IMR-90 (cell line): ENCODE data around the gene EEPD1. TPM values are rescaled to one million over a fixed set of nuclear protein-coding genes. Genes with fewer than 3 reads are reported as not detected.

Experiments
- ATAC-seq: fragments of 200-7000 bp; cut with Tn5 transposase; 2 replicates; pipeline ENCODE4 v1.9.1; 2020; ENCODE audit warnings: low read depth, mild to moderate bottlenecking, moderate library complexity
- BruUV-seq: library from RNA; stranded (reverse); fragments of 400-500 nt; replicated peaks from 2 replicates; lab custom pipeline; 2021; lab: Mats Ljungman, UMichigan
- CTCF ChIA-PET: fragments of 300-600 bp; formaldehyde crosslinking; extraction: SDS; loops from one replicate; lab custom pipeline; 2021; ENCODE audit warnings: antibody characterized with exemption; lab: Yijun Ruan, JAX
- POLR2A ChIA-PET: fragments of 300-600 bp; sonication (Branson Sonifier 250); formaldehyde crosslinking; loops from one replicate; lab custom pipeline; 2022; ENCODE audit warnings: antibody characterized with exemption; ENCODE audit not compliant: unreplicated experiment; lab: Charles Lee
- DNase-seq: peaks from one replicate; pipeline ENCODE4 v3.0.0; 2013
- H2AFZ ChIP-seq: replicated peaks from 2 replicates; pipeline ENCODE3; 2013; ENCODE audit warnings: low read length, mild to moderate bottlenecking; ENCODE audit not compliant: poor library complexity
- H2AK5ac ChIP-seq: 2 replicates; pipeline ENCODE4 v1.6.1; 2013; ENCODE audit warnings: low read depth, low read length, inconsistent platforms
- H2AK9ac ChIP-seq: replicated peaks from 2 replicates; pipeline ENCODE3; 2013; ENCODE audit warnings: mild to moderate bottlenecking, low read depth, low read length, moderate library complexity; ENCODE audit not compliant: poor library complexity
- H2BK120ac ChIP-seq: 2 replicates; pipeline ENCODE4 v1.6.1; 2013; ENCODE audit warnings: low read depth, low read length, inconsistent platforms
- H2BK15ac ChIP-seq: 3 replicates; pipeline ENCODE4 v1.6.1; 2013; ENCODE audit warnings: low read depth, low read length, inconsistent platforms
- H2BK20ac ChIP-seq: 2 replicates; pipeline ENCODE4 v1.6.1; 2013; ENCODE audit warnings: low read depth, mild to moderate bottlenecking, inconsistent platforms, low read length, moderate library complexity
- H2BK5ac ChIP-seq: 2 replicates; pipeline ENCODE4 v1.6.1; 2013; ENCODE audit warnings: mild to moderate bottlenecking, low read depth, low read length, inconsistent platforms; ENCODE audit not compliant: poor library complexity, severe bottlenecking
- H3K14ac ChIP-seq: replicated peaks from 2 replicates; pipeline ENCODE4 v1.6.1; 2013; ENCODE audit warnings: low read depth, low read length, inconsistent platforms
- H3K18ac ChIP-seq: 2 replicates; pipeline ENCODE4 v1.6.1; 2013; ENCODE audit warnings: low read depth, low read length, control low read depth
- H3K23ac ChIP-seq: 2 replicates; pipeline ENCODE4 v1.6.1; 2013; ENCODE audit warnings: low read depth, low read length, inconsistent platforms
- H3K27ac ChIP-seq: 2 replicates; pipeline ENCODE4 v1.5.1; 2013; ENCODE audit warnings: mild to moderate bottlenecking, control low read depth, low read length; ENCODE audit not compliant: insufficient read depth
- H3K27me3 ChIP-seq: 2 replicates; pipeline ENCODE4 v1.6.1; 2013; ENCODE audit warnings: low read length; ENCODE audit not compliant: control insufficient read depth, insufficient read depth
- H3K36me3 ChIP-seq: 2 replicates; pipeline ENCODE4 v1.6.1; 2013; ENCODE audit warnings: low read length, mixed read lengths; ENCODE audit not compliant: control insufficient read depth, insufficient read depth
- H3K4ac ChIP-seq: 2 replicates; pipeline ENCODE4 v1.6.1; 2013; ENCODE audit warnings: low read depth, low read length, inconsistent platforms
- H3K4me1 ChIP-seq: 2 replicates; pipeline ENCODE4 v1.6.1; 2013; ENCODE audit warnings: low read length, mixed read lengths; ENCODE audit not compliant: control insufficient read depth, insufficient read depth
- H3K4me2 ChIP-seq: 2 replicates; pipeline ENCODE4 v1.6.1; 2013; ENCODE audit warnings: low read depth, mild to moderate bottlenecking, control low read depth, low read length, moderate library complexity
- H3K4me3 ChIP-seq: 2 replicates; pipeline ENCODE4 v1.5.1; 2013; ENCODE audit warnings: low read depth, mild to moderate bottlenecking, control low read depth, low read length, moderate library complexity; ENCODE audit not compliant: insufficient read depth
- H3K56ac ChIP-seq: 2 replicates; pipeline ENCODE4 v1.6.1; 2013; ENCODE audit warnings: low read length, inconsistent platforms; ENCODE audit not compliant: insufficient read depth; ENCODE audit errors: extremely low read depth
- H3K79me1 ChIP-seq, 2 experiments: 2 replicates each; pipeline ENCODE4 v1.6.1; 2013; ENCODE audit warnings: low read length in 2 of 2, inconsistent platforms in 1 of 2, low read depth in 1 of 2
- H3K9ac ChIP-seq: 2 replicates; pipeline ENCODE4 v1.6.1; 2013; ENCODE audit warnings: low read depth, low read length, control low read depth
- H3K9me1 ChIP-seq: 2 replicates; pipeline ENCODE4 v1.6.1; 2013; ENCODE audit warnings: low read length, inconsistent platforms; ENCODE audit not compliant: insufficient read depth
- H3K9me3 ChIP-seq: 2 replicates; pipeline ENCODE4 v1.6.1; 2013; ENCODE audit warnings: low read length; ENCODE audit not compliant: control insufficient read depth, insufficient read depth
- H4K20me1 ChIP-seq: 2 replicates; pipeline ENCODE4 v1.6.1; 2013; ENCODE audit warnings: low read length, inconsistent platforms; ENCODE audit not compliant: insufficient read depth
- H4K5ac ChIP-seq: 2 replicates; pipeline ENCODE4 v1.6.1; 2013; ENCODE audit warnings: mild to moderate bottlenecking, low read depth, low read length, control low read depth
- H4K8ac ChIP-seq, 2 experiments: 2 replicates each; pipeline ENCODE4 v1.6.1; 2013; ENCODE audit warnings: low read depth in 2 of 2, low read length in 2 of 2, control low read depth in 1 of 2, inconsistent platforms in 1 of 2
- H4K91ac ChIP-seq: 2 replicates; pipeline ENCODE4 v1.6.1; 2013; ENCODE audit warnings: low read depth, low read length, inconsistent platforms; ENCODE audit not compliant: insufficient read depth
- BHLHE40 ChIP-seq: fragments of 150-350 bp; IDR thresholded peaks from 2 replicates; pipeline ENCODE4 v1.6.1; 2016; ENCODE audit warnings: mild to moderate bottlenecking, low read depth, low read length
- CEBPB ChIP-seq: IDR thresholded peaks from 2 replicates; pipeline ENCODE4 v1.6.1; 2012; ENCODE audit warnings: low read depth, low read length, improper control_type of control experiment
- CHD1 ChIP-seq: IDR thresholded peaks from 2 replicates; pipeline ENCODE4 v1.6.1; 2012; ENCODE audit warnings: low read depth, low read length, improper control_type of control experiment
- ELK1 ChIP-seq: fragments of 150-350 bp; IDR thresholded peaks from 2 replicates; pipeline ENCODE4 v1.6.1; 2016; ENCODE audit warnings: low read depth, mild to moderate bottlenecking, low read length, moderate library complexity, borderline replicate concordance
- FOS ChIP-seq: fragments of 150-350 bp; IDR thresholded peaks from 2 replicates; pipeline ENCODE4 v1.6.1; 2016; ENCODE audit warnings: low read depth, low read length
- MAFK ChIP-seq: IDR thresholded peaks from 2 replicates; pipeline ENCODE4 v1.6.1; 2012; ENCODE audit warnings: low read depth, low read length, improper control_type of control experiment
- MAZ ChIP-seq: IDR thresholded peaks from 2 replicates; pipeline ENCODE4 v1.6.1; 2012; ENCODE audit warnings: low read depth, mild to moderate bottlenecking, low read length, improper control_type of control experiment, moderate library complexity, borderline replicate concordance
- NFE2L2 ChIP-seq: fragments of 150-350 bp; IDR thresholded peaks from 2 replicates; pipeline ENCODE4 v1.6.1; 2016; ENCODE audit warnings: low read depth, mild to moderate bottlenecking, low read length
- POLR2A ChIP-seq: IDR thresholded peaks from 2 replicates; pipeline ENCODE4 v1.6.1; 2012; ENCODE audit warnings: mild to moderate bottlenecking, low read depth, low read length
- RAD21 ChIP-seq: IDR thresholded peaks from 2 replicates; pipeline ENCODE4 v1.6.1; 2012; ENCODE audit warnings: low read length, improper control_type of control experiment
- RFX5 ChIP-seq: IDR thresholded peaks from 2 replicates; pipeline ENCODE4 v1.8.0; 2012; ENCODE audit warnings: low read depth, mild to moderate bottlenecking, low read length, moderate library complexity
- SMC3 ChIP-seq: fragments of 150-350 bp; IDR thresholded peaks from 2 replicates; pipeline ENCODE4 v1.6.1; 2016; ENCODE audit warnings: low read depth, mild to moderate bottlenecking, antibody characterized with exemption, low read length, moderate library complexity
- USF2 ChIP-seq: fragments of 150-350 bp; IDR thresholded peaks from 2 replicates; pipeline ENCODE4 v1.6.1; 2017; ENCODE audit warnings: mild to moderate bottlenecking, antibody characterized with exemption, low read length, low read depth
- WGBS, 2 experiments: methylation state at CpG; one replicate each; pipeline versions ENCODE4 v1.1.5 to v1.1.7; 2013; ENCODE audit warnings: missing lambda C conversion rate in 2 of 2; ENCODE audit not compliant: insufficient read length in 1 of 2; ENCODE audit errors: extremely low coverage in 2 of 2; 5-methylcytosine and 5-hydroxymethylcytosine counted together
- dilution Hi-C: fragments of 300-500 bp; cut with HindIII; formaldehyde crosslinking; loops from one replicate; pipeline ENCODE4 v1.14.3; 2018; ENCODE audit warnings: low sequenced_read_pairs; ENCODE audit not compliant: unreplicated experiment
- in situ Hi-C: fragments of 300-500 bp; cut with MboI; formaldehyde crosslinking; loops from 3 replicates; pipeline ENCODE4 v1.14.3; 2019; ENCODE audit warnings: low sequenced_read_pairs, inconsistent platforms, mixed read lengths
- intact Hi-C: fragments of 100-400 bp; cut with micrococcal nuclease; formaldehyde crosslinking; loops from 2 replicates; pipeline ENCODE4 v1.10.0; 2022
- polyA plus RNA-seq, 3 experiments: library from polyadenylated mRNA; depleted of rRNA; stranded (reverse); fragments of >200 nt; gene quantifications; 2 replicates each; pipeline ENCODE4 v1.2.3, GENCODE V29; 2012; ENCODE audit warnings: low replicate concordance in 1 of 3
- total RNA-seq: library from RNA; depleted of rRNA; stranded (reverse); fragments of >200 nt; gene quantifications from 2 replicates; pipeline ENCODE4 v1.2.3, GENCODE V29; 2012

Gene EEPD1
- total and polyA plus RNA-seq, 2 of the 4 experiments (the other 2 are of a cell fraction) = 7.3 to 15.2 TPM

DNA sequence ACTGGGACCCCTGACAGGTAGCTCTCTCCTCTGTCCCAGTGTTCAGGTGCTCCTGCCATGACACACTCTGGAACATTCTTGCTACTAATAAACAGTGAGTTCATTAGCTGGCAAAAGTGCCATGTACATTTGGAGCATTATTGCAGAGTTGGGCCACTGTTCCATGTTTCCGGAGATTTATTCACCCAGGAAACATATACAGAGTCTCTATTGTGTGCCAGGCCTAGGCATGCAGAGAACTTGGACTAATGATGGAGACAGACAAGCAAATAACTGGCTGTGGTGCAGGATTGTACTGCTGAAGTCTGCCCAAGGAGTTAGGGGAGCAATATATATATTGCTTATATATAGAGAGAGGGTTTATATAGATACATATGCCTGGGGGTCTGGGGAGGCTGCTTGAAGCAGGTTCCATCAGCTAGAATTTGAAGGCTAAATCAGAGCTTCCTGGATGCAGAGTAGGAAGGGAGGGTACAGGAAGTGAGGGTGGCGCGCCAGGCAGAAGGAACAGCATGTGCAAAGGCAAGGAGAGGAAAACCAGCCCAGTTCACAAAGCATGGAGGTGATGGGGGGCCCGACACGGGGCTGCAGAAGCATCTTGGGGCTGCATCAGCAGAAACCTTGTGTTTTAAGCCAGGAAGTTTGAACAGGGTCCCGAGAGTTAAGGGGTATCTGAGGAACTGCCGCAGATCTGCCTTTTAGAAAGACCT, 22.7 kb upstream of the EEPD1 start (continued):
- TF ChIP-seq USF2 = no peak

GRCh38 chr7:36131026-36131425, 22.0 kb upstream of the EEPD1 start:
- Histone ChIP-seq H2BK20ac (peak overlapping the region; percentile 21; the same call in 1 of the 2 replicates), H3K23ac (no peak overlapping the region), H2BK15ac (no peak overlapping the region), H3K56ac (no peak overlapping the region), H2AK5ac (no peak overlapping the region), H4K20me1 (no peaks in the 10 kb centered on the region), H2BK120ac (no peak overlapping the region), H3K4ac (no peak overlapping the region), H3K36me3 (no peaks in the 10 kb centered on the region), H3K27me3 (peaks cover 9% of the 10 kb centered on the region), H3K9me1 (peaks cover 3% of the 10 kb centered on the region; the same call in 1 of the 2 replicates), H4K5ac (no peak overlapping the region), H3K18ac (no peak overlapping the region), H2AFZ (no peak overlapping the region), H3K9me3 (no peaks in the 10 kb centered on the region), H2BK5ac (no peak overlapping the region), H3K4me3 (no peak overlapping the region), H4K91ac (no peak overlapping the region), H4K8ac (no peak overlapping the region; a peak in 1 of 4 replicates), H3K4me2 (no peak overlapping the region), H2AK9ac (no peak overlapping the region), H3K79me1 (no peaks in the 10 kb centered on the region), H3K27ac (no peak overlapping the region), H3K14ac (0 out of 2 replicates have a peak overlapping the region, but pooled peaks have one; percentile 57), H3K9ac (no peak overlapping the region), H3K4me1 (peaks cover 4% of the 10 kb centered on the region; the same call in 1 of the 2 replicates)
- in situ Hi-C loops = no loop called here
- POLR2A ChIA-PET = no interaction called here
- ATAC-seq (peak; percentile 50), DNase-seq (peak; percentile 19)
- CTCF ChIA-PET = no interaction called here
- intact Hi-C loops = no loop called here
- dilution Hi-C loops = no loop called here
- no TSS peak for BruUV-seq
- TF ChIP-seq FOS (no peak), SMC3 (no peak), BHLHE40 (no peak), MAZ (no peak), NFE2L2 (no peak), POLR2A (no peak), USF2 (no peak), ELK1 (no peak), RAD21 (no peak), RFX5 (no peak), CHD1 (no peak), CEBPB (no peak), MAFK (no peak)
- WGBS, 2 experiments = 71% methylated on average over 1 of the region's 4 CpGs; no CpG with 5 or more reads in 1 of the 2 experiments
